Duodenal mucosa (tissue), 2 donors: ENCODE data around the gene LMF1.

Experiments
- H3K27ac ChIP-seq: one replicate; pipeline ENCODE4 v1.7.0; 2013; ENCODE audit warnings: low read depth, low read length
- H3K27me3 ChIP-seq, 2 donors: one replicate each; pipeline ENCODE4 v1.7.0; 2013; ENCODE audit warnings: low read length in 2 of 2, control low read depth in 1 of 2; ENCODE audit not compliant: insufficient read depth in 2 of 2, control insufficient read depth in 1 of 2
- H3K36me3 ChIP-seq, 2 donors: one replicate each; pipeline ENCODE4 v1.7.0; 2013; ENCODE audit warnings: low read length in 2 of 2, control low read depth in 1 of 2; ENCODE audit not compliant: insufficient read depth in 2 of 2, control insufficient read depth in 1 of 2
- H3K4me1 ChIP-seq, 2 donors: one replicate each; pipeline ENCODE4 v1.7.0; 2013; ENCODE audit warnings: low read length in 2 of 2, control low read depth in 1 of 2; ENCODE audit not compliant: insufficient read depth in 2 of 2, control insufficient read depth in 1 of 2
- H3K4me3 ChIP-seq, 2 donors: one replicate each; pipeline ENCODE4 v1.7.0; 2013; ENCODE audit warnings: low read length in 2 of 2, low read depth in 1 of 2
- H3K9ac ChIP-seq, 2 donors: one replicate each; pipeline ENCODE4 v1.7.0; 2013; ENCODE audit warnings: low read length in 2 of 2, low read depth in 1 of 2
- H3K9me3 ChIP-seq, 2 donors: one replicate each; pipeline ENCODE4 v1.7.0; 2013; ENCODE audit warnings: low read length in 2 of 2, control low read depth in 1 of 2; ENCODE audit not compliant: control insufficient read depth in 1 of 2

Gene LMF1

GRCh38 chr16:898761-899682, 71.8 kb downstream of the LMF1 start:
- Histone ChIP-seq H3K4me3 (no peak overlapping the region), H3K36me3 (peaks cover 0 to 9% of the 10 kb centered on the region in 2 donors)

DNA sequence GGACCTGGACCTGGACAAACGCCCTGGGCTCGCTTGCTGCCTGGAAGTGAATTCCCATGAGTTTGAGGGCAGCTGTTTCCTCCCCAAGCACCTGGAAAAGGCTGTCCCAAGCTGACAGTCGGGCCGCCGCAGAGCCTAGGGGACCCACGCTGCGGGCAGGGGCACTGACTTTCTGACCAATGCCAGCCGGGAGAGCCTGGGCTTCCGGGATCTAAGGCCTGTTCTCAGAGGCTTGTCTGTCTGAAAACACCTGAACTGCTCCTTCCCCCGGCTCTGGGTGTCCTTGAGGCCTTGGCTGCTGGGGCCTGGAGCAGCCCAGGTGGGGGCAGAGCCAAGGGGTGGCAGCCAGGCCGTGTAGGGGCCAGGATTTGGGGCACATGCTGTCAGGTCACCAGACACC, 72.6 kb downstream of the LMF1 start:
- Histone ChIP-seq H3K9me3 (no peaks in the 10 kb centered on the region), H3K27ac (no peak overlapping the region), H3K4me1 (no peaks in the 10 kb centered on the region), H3K36me3 (peaks cover 0 to 9% of the 10 kb centered on the region in 2 donors), H3K27me3 (no peaks in the 10 kb centered on the region), H3K4me3 (no peak overlapping the region), H3K9ac (no peak overlapping the region)

More at GRCh38 chr16:898761-899682, 71.8 kb downstream of the LMF1 start:
- H3K27me3 ChIP-seq = no peaks in the 10 kb centered on the region
- H3K9me3 ChIP-seq = no peaks in the 10 kb centered on the region
- no peaks in the 10 kb centered on the region for H3K4me1 ChIP-seq
- H3K27ac ChIP-seq = no peak overlapping the region
- no peak overlapping the region for H3K9ac ChIP-seq

- Histone ChIP-seq H3K4me3 (no peak overlapping the region), H3K27me3 (no peaks in the 10 kb centered on the region), H3K36me3 (peaks cover 0 to 9% of the 10 kb centered on the region in 2 donors), H3K27ac (no peak overlapping the region), H3K9ac (no peak overlapping the region), H3K4me1 (no peaks in the 10 kb centered on the region), H3K9me3 (no peaks in the 10 kb centered on the region)
Observed at GRCh38 chr16:897701-898100, 73.1 kb downstream of the LMF1 start.

DNA sequence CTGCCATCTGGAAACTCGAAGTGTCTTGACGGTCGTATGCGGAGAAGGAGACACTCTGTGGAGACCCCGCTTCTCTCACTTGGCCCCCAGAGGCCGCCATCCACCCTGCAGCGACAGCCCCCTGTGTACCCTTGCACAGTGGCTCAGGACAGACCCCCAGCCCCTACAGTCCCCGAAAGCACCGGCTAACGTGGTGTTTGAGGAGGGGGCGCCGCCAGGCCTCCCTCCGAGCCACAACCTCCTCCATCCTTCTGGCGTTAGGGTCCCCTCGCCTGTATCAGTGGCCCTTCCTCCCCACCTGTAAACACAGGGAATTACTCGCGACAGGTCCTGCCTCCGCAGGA, 73.6 kb downstream of the LMF1 start:
- Histone ChIP-seq H3K4me1 (no peaks in the 10 kb centered on the region), H3K27me3 (no peaks in the 10 kb centered on the region), H3K9ac (no peak overlapping the region), H3K9me3 (no peaks in the 10 kb centered on the region), H3K36me3 (peaks cover 0 to 9% of the 10 kb centered on the region in 2 donors), H3K27ac (no peak overlapping the region), H3K4me3 (no peak overlapping the region)

DNA sequence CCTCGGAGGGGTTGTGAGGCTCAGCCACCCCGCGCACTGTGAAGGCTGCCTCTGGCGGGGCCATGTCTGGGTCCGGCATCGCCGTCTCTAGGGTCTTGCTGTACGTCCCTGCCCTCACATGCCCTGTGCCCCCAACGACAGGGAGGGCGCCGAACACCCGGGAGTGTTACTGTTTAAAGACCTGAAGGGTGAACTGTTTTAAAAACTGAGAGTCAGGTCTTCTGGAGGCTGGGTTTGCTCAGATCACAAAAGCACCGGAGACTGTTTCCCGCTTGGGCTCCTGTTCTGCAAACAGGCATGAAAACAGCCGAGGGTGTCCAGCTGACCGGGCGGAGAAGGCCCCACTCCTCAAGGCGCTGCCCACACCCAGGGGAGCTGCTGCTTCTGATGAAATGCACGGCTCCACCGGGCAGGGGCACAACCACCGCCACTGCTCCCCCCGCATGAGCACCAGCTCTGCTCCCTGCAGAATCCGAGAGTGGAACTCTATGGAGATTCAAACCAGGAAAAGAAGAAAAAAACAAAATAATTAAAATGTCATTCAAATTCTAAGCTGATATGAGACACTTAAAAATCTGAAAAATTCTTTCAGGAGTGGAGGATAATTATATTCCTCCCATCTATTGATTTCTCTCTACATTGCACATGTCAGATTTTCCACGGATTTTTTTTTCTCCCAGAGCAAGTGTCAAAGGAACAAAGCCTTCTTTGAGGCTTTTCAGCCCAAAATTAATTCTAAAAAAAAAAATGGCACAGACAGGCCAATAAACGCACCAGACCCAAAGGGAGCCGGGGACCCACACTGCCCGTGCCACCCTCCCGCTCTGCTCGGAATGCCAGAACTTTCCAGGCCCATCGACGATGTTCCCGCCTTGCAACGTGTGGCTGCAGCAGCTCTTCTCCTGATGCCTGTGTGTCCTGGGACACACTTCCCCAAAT, 74.3 kb downstream of the LMF1 start:
- H3K9ac ChIP-seq = no peak overlapping the region
- no peak overlapping the region for H3K27ac ChIP-seq

GRCh38 chr16:895371-895770, 75.4 kb downstream of the LMF1 start:
- Histone ChIP-seq H3K36me3 (peaks cover 0 to 13% of the 10 kb centered on the region in 2 donors), H3K4me3 (no peak overlapping the region), H3K9ac (no peak overlapping the region), H3K27ac (no peak overlapping the region), H3K27me3 (no peaks in the 10 kb centered on the region), H3K9me3 (no peaks in the 10 kb centered on the region), H3K4me1 (no peaks in the 10 kb centered on the region)

More for the DNA sequence above, 74.3 kb downstream of the LMF1 start:
- H3K36me3 ChIP-seq = peaks cover 0 to 9% of the 10 kb centered on the region in 2 donors
- H3K4me1 ChIP-seq = no peaks in the 10 kb centered on the region
- no peak overlapping the region for H3K4me3 ChIP-seq
- no peaks in the 10 kb centered on the region for H3K27me3 ChIP-seq
- no peaks in the 10 kb centered on the region for H3K9me3 ChIP-seq

DNA sequence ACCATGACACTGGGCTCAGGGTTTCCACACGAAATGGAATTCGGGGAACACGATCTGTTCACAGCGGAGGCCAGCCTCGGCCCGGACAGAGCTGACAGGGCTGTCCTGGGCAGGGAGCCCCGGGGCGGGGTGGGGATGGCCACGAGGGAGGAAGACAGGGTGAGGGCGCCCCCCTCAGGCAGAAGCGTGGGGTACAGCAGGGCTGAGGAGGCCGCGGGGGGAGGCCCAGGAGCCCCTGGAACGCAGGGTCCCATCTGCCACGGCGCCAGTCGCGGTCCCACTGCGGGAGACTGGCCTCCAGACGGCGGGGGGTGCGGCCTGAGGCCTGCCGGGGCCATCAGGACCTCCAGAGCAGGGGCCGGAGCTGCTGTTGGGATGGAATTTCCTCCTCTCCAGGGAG, 75.9 kb downstream of the LMF1 start:
- H3K27ac ChIP-seq = no peak overlapping the region

DNA sequence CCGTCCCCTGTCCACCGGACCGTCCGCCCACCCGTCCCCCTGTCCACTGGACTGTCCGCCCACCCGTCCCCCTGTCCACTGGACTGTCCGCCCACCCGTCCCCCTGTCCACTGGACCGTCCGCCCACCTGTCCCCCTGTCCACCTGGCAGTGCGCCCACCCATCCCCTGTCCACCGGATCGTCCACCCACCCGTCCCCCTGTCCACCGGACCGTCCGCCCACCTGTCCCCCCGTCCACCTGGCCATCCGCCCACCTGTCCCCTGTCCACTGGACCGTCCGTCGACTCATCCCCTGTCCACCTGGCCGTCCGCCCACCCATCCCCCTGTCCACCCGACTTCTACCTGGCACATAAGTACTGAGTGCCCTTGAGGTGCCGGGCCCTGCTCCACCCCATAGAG, 76.6 kb downstream of the LMF1 start:
- peaks cover 0 to 4% of the 10 kb centered on the region in 2 donors for H3K36me3 ChIP-seq
- H3K27me3 ChIP-seq = no peaks in the 10 kb centered on the region
- H3K4me1 ChIP-seq = no peaks in the 10 kb centered on the region
- H3K9me3 ChIP-seq = no peaks in the 10 kb centered on the region
- no peak overlapping the region for H3K9ac ChIP-seq
- H3K4me3 ChIP-seq = no peak overlapping the region
- H3K27ac ChIP-seq = no peak overlapping the region

More for the DNA sequence above, 75.9 kb downstream of the LMF1 start:
- no peak overlapping the region for H3K4me3 ChIP-seq
- H3K36me3 ChIP-seq = peaks cover 0 to 9% of the 10 kb centered on the region in 2 donors
- H3K27me3 ChIP-seq = no peaks in the 10 kb centered on the region
- H3K9me3 ChIP-seq = no peaks in the 10 kb centered on the region
- H3K4me1 ChIP-seq = no peaks in the 10 kb centered on the region
- H3K9ac ChIP-seq = no peak overlapping the region

DNA sequence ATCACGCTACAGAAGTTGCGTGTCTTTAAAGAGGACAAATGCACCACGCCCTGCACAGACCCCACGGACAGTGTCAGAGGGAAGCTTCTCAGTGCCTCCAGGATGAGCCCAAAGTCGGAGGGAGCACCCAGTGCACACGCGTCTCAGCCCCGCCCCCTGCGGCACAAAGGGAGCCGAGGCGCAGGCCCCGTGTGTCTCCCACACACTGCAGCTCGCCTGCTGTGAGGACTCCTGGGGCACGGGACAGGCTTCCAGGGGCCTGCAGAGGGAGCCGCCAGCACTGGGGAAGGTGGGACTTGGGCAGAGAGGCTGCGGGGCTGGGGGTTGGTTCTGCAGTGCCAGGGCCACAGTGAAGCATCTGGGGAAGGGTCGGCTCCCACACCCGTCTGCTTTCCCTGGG, 77.4 kb downstream of the LMF1 start:
- Histone ChIP-seq H3K4me3 (no peak overlapping the region), H3K36me3 (peaks cover 0 to 4% of the 10 kb centered on the region in 2 donors), H3K27ac (no peak overlapping the region), H3K4me1 (no peaks in the 10 kb centered on the region), H3K9me3 (no peaks in the 10 kb centered on the region), H3K9ac (no peak overlapping the region), H3K27me3 (no peaks in the 10 kb centered on the region)
